Measurements from ENCODE around the gene DNAH9. TPM values are rescaled to one million over a fixed set of nuclear protein-coding genes. Genes with fewer than 3 reads are reported as not detected.

The DNAH9 gene
- total RNA-seq, 1 experiment from 2014 or later, result 0.22 TPM

DNA sequence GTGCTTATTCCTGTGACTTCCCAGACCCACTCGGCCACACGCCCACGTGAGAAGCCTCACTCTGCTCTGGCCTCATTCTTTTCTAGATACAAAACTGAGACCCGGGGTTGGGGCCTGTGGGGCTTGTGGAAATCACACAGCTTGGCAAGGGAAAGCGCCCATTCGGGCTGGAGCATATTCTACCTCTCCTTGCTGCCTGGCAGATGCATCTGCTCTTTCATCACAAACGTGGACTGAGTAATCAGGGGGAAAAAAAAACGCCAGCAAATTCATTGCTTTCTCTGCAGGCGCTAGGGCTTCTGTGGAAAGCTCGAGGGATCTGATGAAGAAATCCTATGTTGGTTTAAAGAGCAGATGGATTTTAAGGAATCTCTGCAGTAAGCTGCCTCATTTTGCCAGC lies 44.4 kb downstream of the DNAH9 start:
- H4K20me1 ChIP-seq (ENCODE audit: control insufficient read depth, insufficient read depth, insufficient read length), result no peaks in the 10 kb centered on the region
- no peaks in the 10 kb centered on the region for H3K23me2 ChIP-seq (ENCODE audit: insufficient read length, low read depth, low read length, poor library complexity, severe bottlenecking)

More for the DNA sequence above, 44.4 kb downstream of the DNAH9 start:
- H3K27ac ChIP-seq (ENCODE audit: insufficient read length, low read depth, low read length), result no peak overlapping the region
- TF ChIP-seq, protein P1, sequence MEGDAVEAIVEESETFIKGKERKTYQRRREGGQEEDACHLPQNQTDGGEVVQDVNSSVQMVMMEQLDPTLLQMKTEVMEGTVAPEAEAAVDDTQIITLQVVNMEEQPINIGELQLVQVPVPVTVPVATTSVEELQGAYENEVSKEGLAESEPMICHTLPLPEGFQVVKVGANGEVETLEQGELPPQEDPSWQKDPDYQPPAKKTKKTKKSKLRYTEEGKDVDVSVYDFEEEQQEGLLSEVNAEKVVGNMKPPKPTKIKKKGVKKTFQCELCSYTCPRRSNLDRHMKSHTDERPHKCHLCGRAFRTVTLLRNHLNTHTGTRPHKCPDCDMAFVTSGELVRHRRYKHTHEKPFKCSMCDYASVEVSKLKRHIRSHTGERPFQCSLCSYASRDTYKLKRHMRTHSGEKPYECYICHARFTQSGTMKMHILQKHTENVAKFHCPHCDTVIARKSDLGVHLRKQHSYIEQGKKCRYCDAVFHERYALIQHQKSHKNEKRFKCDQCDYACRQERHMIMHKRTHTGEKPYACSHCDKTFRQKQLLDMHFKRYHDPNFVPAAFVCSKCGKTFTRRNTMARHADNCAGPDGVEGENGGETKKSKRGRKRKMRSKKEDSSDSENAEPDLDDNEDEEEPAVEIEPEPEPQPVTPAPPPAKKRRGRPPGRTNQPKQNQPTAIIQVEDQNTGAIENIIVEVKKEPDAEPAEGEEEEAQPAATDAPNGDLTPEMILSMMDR (conservative IDR thresholded peaks at IDR 0.05), result no peak
- H4K91ac ChIP-seq (ENCODE audit: insufficient read length, low read depth, low read length), result no peak overlapping the region
- H3K18ac ChIP-seq (ENCODE audit: insufficient read length, low read depth, low read length), result no peak overlapping the region
- Mint-ChIP-seq H3K4me3 (no peak overlapping the region), H3K4me1 (peaks cover 0 to 4% of the 10 kb centered on the region in 2 experiments; a peak in 2 of 4 replicates), H3K27me3 (ENCODE audit: low read depth) (peaks cover 11% of the 10 kb centered on the region), H3K36me3 (ENCODE audit: insufficient read depth in 1 of 3, low read depth in 3 of 3) (no peaks in the 10 kb centered on the region), H3K27ac (no peak overlapping the region), H3K9me3 (peaks cover 0 to 3% of the 10 kb centered on the region in 2 experiments; a peak in 1 of 5 replicates)
- no peak overlapping the region for H3K23ac ChIP-seq (ENCODE audit: insufficient read length, low read depth, low read length)
- no peak overlapping the region for H2BK15ac ChIP-seq (ENCODE audit: low read depth, low read length)
- no peak for DNase-seq
- no peak overlapping the region for H3K4ac ChIP-seq (ENCODE audit: low read depth, low read length)
- H4K8ac ChIP-seq (replicated peaks; ENCODE audit: insufficient read length, low read depth, low read length), result no peak overlapping the region
- no peaks in the 10 kb centered on the region for H3K27me3 ChIP-seq (ENCODE audit: insufficient read depth, low read length)
- H2BK5ac ChIP-seq (ENCODE audit: insufficient read length, low read length), result no peak overlapping the region
- no peak overlapping the region for H3T11ph ChIP-seq (ENCODE audit: low read length)
- no peak overlapping the region for H2BK12ac ChIP-seq (ENCODE audit: insufficient read length, low read depth, low read length)
- no peaks in the 10 kb centered on the region for H3K79me1 ChIP-seq (ENCODE audit: insufficient read depth, low read depth, low read length, poor library complexity, severe bottlenecking)
- no peak overlapping the region for H3K4me2 ChIP-seq (ENCODE audit: insufficient read depth, insufficient read length, low read length)
- H3K4me1 ChIP-seq (ENCODE audit: insufficient read depth, low read length), result no peaks in the 10 kb centered on the region
- no peak overlapping the region for H2BK120ac ChIP-seq (ENCODE audit: low read depth, low read length, poor library complexity, severe bottlenecking)
- H3K9ac ChIP-seq (ENCODE audit: extremely low read depth, insufficient read length, low read length), result no peak overlapping the region
- no peak overlapping the region for H4K5ac ChIP-seq (ENCODE audit: insufficient read length, low read depth, low read length)
- no peak overlapping the region for H3K14ac ChIP-seq (ENCODE audit: insufficient read depth, low read length)
- no peak overlapping the region for H2BK20ac ChIP-seq (ENCODE audit: low read depth, low read length, poor library complexity, severe bottlenecking)
- no peak overlapping the region for H2AK5ac ChIP-seq (ENCODE audit: insufficient read length, low read length)
- H3K56ac ChIP-seq (ENCODE audit: insufficient read length, low read depth, low read length), result no peak overlapping the region
- H3K79me2 ChIP-seq (ENCODE audit: insufficient read depth, low read length), result no peaks in the 10 kb centered on the region
- H3K9me3 ChIP-seq (ENCODE audit: control insufficient read depth, low read depth, low read length), result no peaks in the 10 kb centered on the region
- WGBS (ENCODE audit: extremely low coverage, insufficient read length, low lambda C conversion rate), result no CpG with 5 or more reads among the region's 10 CpGs
- no peak overlapping the region for H2AFZ ChIP-seq (ENCODE audit: low read length)
